GM21717 (cell line): ENCODE results near the gene NIT1.

Source experiments
- ATAC-seq: cut with Tn5 transposase; IDR thresholded peaks from one replicate; pipeline ENCODE4 v1.9.1; 2021; ENCODE audit warnings: mild to moderate bottlenecking, moderate library complexity; ENCODE audit not compliant: unreplicated experiment

The NIT1 gene, protein sequence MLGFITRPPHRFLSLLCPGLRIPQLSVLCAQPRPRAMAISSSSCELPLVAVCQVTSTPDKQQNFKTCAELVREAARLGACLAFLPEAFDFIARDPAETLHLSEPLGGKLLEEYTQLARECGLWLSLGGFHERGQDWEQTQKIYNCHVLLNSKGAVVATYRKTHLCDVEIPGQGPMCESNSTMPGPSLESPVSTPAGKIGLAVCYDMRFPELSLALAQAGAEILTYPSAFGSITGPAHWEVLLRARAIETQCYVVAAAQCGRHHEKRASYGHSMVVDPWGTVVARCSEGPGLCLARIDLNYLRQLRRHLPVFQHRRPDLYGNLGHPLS

DNA sequence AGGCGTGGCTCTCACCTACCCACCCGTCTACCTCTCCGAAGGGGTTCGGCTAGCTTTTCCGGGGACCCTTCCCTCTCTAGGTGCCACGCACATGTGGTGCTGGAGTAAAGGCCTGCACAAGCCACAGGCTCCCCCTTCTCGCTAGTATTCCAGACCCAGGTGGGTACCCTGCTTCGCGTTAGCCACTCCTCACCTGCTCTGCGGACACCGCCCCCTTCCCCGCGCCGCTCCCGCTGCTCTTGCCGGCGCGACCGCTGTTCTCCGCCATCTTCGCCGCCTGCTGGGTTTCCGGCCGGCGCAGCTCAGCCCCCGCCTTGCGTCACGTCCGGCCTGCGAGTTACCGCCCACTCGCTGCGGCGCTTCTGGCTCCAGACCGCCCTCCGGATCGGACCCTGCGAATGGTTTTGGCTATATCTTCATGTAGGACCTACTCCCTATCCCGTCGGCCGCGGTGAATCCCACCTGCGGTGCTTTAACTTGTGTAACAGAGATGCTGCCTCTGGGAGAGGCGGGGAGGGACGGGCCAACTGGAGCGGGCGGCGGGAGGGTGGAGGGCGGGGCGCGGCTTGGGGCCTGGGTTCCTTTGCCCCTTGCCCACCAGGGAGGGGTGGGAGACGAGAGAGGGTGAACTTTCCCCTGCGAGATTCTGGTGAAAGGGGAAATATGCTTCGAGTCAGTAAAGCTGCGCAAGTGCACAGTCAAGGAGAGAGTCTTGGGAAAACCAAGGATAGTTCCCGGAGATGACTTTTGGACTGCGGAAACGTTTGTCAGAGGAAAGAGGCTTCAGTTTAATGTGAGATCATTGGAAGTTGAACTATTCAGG lies at the start of gene NIT1, which contains the start of gene PFDN2:
NIT1 (plus strand) TSS at position 347 of the 823 bp plus-strand sequence; CDS start at position 419, 72 bp downstream.
PFDN2 (minus strand) TSS at position 279 of the 823 bp plus-strand sequence; CDS start at position 268, 11 bp downstream.
- ATAC-seq: peak; percentile 79

DNA sequence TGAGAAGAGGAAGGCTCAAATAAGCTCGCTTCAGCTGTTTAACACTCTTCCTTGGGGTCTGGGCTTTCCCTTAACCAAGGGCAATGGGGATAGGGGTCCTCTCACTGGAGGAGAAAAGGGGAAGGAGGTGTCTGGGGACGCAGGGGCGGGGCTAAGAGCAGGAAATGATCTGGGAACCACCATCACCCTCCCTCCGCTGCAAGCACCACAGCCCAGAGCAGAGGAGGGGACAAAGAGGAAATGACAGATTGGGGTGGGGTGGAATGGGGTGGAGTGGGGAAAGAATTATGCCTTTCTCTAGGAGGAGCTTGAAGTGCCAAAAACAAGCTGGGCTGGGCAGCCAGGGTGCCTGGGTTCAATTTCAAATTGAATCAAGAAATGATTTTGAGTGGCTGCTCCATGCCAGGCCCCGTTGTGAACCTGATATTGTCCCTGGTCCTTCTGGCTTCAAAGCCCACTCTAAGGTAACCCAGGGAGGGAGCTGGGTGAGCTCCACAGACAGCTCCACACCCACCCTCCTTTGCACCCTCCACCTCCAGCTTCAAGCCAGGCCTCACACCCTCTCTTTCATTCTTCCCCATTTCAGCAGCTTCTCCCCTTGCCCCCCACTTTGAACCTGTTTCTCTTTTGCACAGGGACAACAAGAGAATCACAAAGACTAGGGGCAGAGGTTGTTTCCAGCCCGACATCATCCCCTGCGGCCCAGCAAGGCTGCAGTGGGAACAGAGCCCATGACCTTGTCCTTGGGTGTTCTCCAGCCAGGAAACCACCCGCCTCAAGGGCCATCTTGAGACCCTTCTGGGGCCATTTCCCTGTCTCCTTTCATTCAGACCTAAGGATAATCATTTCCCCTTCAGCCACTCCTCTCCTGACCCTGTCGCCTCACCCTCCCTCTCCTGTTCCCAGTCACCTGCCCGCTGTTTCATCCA lies 49.3 kb upstream of the NIT1 start:
- peak; percentile 60 for ATAC-seq

DNA sequence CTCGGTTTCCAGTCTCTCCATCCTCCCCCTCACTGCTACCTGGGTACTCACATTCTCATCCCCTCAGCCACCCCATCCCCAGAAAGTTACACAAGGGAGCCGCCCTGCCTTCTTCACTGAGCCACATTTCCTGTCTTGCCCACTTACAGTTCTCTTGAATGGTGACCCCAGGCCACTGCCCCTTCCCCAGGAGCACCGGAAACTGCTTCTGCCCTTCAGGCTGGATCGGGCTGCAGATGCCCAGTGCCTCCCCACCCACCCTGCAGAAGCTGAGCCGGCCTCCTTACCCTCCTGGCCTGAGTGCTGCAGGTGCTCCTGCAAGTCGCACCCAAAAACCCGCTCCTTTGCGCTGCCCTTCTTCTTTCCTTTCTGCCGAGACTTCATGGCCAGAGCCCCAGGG lies 48.7 kb upstream of the NIT1 start:
- ATAC-seq: no peak

DNA sequence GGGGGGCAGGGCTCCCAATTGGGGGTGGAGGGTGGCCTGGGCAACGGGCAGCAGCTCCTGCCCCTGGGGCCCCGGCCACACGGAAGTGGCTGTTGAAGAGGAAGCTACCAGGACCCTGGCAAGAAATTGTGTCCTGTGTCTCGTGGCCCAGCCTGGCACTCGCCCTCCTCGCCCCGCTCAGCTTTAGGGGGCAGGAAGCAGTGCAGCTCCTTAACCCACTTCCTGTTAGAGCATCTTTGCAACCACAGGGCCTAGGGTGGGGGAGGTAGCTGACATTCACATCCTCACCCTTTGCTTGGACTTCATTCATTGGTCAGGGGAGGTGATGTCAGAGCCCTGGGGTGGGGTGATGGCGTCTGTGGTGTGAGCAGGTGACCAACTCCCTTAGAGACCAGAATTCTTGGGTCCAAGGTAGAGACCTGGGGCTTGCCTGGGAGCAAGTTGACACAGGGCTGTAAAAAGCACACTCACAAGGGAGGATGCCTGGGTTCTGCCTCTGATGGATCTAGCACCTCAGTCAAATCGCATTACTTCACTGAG lies 48.1 kb upstream of the NIT1 start, which contains the start of gene ARHGAP30:
ARHGAP30 (minus strand) TSS at position 161 of the 540 bp plus-strand sequence. CDS start 267 bp downstream, outside the sequence.
- peak; percentile 85 for ATAC-seq

DNA sequence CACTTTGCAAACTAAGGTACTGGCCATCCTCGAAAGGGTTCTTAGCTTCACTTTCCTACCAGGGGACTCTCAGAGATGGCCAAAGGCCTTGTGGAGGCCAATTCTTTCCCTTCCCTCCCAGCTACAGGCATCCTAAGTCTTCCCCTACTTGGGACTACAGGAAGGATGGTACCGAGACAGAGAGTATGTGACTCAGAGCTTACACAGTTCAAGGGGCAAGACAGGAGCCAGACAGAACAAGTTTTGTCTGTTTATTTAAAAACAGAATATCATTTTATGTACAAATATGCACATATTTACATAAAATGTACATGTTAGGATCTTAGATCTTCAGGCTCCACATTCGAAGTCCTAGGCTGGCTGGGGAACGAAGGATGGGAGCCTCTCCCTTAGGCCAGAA lies 47.1 kb upstream of the NIT1 start:
- ATAC-seq: no peak

DNA sequence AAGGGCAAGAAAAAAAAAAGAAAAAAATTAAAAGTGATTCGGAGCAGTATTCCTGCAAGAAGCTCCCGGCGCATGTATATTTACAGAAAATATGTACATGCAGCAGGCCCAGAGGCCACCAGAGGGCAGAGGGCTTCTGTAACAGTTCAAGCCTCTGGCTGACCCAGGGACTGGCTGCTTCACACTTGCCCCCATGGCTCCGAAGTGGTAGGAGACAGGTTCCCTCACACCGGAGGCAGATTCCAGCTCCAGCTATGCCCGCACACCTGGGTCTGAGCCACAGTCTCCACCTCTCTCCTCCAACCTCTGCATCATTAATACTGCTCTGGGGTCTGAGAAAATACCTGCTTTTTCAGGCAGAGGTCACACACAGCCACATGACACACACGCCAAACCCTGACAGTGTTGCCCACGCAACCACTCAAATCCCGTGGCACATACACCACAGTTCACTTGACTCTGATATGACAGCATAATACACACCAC lies 46.0 kb upstream of the NIT1 start:
- no peak for ATAC-seq

DNA sequence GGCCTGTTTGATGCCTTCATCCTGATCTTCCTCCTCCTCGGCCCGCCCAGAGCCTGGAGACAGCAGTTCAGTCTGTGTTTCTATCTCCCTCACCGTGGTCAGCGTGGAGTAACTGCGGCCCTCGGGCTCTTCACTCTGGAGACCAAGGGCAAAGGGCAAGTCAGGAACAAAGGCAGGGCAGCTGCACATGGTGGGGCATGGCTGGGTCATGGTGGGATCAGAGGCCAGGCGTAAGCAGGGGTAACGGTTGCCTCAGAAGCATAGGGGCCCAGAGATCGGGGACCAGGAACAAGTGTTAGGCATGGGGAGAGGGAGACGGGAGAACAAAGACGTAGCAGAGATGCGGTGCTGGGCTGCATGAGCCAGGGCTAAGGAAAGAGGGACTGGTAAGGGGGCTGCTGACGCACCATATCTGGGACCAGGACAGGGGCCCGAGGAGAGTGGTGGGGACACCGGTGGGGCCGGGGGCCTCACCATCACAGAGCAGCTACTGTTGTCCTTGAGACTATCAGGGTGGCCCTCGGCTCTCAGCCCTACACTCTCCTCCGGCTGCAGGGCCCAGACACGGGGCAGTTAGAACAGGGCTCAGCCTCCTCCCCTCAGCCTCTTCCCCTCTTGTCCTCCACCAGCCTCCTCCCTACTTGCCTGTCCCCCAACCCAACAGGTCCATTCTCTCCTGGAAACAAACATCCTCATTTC lies 45.0 kb upstream of the NIT1 start:
- no peak for ATAC-seq

DNA sequence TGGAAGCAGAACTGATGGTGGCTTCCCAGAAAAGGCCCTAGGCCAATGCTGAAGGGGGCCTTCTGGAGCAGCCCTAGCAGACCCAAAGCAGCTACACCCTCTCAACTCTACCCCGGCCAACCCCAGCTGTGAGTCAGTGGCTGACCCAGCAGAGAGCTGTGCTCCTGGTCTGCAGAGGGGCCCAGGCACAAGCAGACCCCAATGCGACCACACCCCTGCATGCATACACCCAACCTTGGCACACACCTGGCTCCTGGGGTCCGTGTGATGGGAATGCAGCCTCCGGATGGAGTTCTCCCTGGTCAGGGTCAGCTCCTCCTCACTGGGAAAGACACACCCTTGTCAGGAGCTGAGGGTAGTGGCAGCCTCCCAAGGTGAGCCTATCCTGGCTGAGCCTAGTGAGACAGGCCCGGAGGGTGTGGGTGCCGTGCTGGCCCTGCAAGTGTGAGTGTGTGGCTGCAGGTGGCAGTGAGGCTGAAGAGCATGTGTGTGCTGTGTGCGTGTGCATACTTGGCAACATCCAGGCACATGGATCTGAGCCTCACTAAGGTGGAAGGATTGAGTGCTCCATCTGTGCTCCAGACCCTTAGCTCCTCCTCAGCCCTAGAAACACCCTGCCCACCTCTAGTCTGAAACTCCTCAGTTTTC lies 44.3 kb upstream of the NIT1 start:
- no peak for ATAC-seq

DNA sequence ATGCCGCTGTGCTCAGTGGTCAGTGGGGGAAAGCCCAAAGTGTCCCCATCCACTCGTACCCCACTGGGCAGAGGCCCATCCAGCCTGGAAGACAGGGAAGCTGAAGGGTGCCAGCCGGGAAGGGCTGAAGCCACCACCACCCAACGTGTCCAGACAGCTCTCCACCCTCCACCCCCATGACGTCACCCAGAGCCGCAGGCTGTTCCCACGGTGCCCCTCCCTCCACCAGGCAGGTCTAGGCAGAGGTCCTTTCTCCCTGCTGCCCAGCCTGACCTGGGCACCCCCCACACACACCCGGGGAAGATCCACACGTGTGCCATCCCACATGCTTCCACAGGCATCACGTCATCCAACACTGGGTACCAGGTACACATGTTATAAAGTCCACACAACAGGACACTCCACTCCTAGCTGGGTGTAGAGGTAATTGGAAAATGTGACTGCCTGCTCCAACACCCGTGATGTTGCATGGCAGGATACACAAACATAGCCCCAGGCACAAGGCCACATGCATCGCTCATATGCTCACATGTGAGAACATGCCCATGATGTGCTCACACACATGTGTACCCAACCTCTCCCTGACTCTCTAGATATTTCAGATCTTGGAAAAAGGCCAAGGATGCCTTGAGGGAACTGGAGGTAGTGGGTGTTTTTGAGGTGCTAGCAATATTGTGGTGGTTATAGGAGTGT lies 43.1 kb upstream of the NIT1 start:
- ATAC-seq: no peak

DNA sequence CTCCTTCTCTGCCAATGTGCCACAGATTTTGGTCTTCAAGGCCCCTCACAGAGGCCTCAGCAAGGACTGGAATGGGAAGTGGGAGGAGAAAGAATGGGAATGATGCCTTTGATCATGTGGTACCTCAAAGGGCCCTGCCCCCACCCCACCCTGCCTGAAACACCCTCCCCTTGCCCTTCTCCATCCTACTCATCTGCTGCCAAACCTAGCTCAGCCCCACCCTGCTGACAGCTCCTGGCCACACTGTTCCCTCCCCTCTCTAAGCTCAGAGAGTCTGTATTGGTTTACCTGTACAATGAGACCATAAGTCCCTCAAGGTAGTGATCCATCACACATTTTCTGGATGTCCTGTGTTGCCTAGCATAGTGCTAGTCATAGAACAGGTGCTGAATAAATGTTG lies 41.5 kb upstream of the NIT1 start:
- ATAC-seq: no peak

DNA sequence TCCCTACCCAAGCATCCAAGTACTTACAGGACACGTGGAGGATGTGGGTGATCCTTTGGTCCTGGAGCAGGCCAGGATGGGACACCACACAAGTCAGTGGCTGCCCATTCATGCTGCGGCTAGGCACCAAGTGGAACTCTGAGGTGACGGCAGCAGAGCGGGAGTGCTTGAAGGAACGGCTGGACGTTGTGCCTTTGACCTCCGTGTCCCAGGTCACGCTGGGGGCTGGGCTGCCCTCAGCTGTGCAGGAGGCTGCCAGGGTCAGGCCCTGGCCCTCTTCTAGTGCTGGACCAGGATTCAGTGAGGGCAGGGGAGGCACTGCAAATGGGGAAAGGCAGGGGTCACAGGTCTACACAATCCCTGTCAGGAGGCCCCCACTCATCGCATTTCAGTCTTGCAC lies 40.5 kb upstream of the NIT1 start:
- ATAC-seq: no peak

DNA sequence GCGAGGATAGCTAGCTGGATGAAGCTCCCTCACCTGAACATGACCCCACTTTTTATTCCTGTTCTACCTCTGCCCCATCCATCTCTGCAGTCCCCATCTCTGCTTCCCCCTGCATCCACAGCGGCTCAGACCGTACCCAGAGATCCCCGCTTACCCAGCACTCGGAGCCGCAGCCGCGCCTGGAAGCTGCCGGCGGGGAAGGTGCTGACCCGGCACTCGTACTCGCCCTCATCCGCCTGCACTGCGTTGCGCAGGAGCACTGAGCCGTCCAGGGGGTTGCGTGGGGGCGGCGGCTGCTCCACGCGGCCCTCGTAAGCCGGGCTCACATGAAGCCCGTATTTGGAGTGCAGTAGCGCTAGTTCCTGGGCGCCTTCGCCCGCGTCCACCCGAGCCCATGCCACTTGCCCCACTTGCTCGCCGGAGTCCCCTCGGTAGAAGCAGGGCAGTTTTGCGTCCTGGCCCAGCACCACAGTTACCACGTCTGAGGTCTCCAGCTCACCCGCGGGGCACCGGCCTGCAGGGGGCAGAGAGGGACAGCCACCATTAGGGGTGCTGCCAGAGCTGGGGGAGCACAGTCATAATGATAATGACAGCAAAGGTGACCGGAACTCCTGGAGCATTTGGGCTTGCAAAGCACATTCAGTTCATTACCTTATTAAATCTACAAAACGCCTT lies 38.3 kb upstream of the NIT1 start:
- ATAC-seq: no peak

DNA sequence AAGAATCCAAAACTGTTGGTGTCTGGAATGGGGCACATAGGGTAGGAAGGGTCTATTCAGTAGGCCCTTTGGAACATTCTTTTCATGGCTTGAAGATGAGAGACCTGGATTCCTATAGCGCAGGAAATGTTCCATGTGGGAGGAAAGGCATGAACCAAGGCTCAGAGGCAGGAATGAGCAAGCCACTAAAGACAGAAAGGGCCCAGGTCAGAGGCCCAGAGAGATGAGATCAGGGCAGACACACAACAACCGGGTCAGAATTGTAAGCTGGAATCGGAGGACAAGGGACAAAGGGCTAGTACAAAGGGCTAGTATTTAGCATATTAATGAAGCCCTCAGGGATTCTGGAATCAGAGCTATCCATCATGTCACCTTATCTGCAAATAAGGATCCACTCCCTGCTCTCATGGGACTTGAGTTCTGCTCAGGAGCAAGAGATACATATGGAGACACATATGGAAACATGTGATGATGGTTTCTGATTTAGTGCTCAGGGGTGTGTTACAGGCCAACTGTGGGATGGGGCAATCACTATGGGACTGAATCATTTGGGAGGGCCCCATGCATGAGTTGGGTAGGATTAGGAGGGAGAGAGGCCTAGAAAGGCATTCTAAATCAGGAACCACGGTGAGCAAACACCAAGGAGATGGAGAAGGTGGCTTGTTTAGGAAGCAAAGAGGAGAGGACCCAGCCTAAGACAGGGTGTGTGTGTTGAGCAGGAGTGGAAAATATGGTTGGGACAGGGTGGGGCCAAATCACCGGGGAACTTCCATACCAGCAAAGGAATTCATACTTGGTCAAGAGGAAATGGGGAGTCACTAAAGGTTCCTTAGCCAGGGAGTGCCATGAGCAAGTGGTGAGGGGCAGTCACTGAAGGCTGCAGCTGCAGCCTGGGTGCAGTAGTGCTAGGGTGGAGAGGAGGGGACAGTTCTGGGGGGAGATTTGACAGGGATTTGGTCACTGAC lies 37.2 kb upstream of the NIT1 start:
- no peak for ATAC-seq

DNA sequence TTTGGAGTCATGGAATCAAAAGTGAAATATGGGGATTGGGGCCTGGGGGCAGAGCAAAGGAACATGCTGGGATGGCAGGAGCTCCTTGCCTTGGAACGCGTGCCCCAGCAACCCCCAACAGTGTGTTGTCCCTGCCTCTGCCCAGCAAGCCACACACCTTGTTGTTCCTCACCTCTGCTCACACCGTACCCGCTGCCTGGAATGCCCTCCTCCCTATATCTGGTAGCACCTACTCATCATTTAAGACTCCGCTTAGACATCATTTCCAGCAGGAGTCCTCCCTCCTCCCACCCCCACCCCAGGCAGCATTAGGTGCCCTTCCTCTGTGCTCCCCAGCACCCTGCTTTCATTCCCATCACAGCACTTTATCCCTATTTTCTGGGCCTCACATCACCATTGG lies 36.4 kb upstream of the NIT1 start:
- ATAC-seq: no peak

DNA sequence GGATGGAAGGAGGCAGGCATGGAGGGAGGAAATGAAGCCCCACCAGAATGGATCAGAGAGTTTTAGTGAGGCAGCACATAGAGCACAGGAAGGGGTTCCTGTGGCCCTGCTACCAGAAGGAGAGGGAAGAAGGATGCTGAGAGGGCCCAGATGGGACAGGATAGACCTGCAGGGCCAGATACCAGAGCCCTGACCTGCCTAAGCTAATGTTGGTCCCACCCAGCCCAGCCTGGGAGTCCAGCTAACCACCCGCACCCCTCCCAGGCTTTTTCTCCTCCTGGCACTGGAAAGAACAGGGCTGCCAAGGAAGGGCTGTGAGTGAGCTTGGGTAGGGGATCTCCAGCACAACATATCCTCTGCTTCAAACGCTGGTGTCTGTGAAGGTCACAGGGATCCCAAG lies 35.4 kb upstream of the NIT1 start:
- no peak for ATAC-seq

DNA sequence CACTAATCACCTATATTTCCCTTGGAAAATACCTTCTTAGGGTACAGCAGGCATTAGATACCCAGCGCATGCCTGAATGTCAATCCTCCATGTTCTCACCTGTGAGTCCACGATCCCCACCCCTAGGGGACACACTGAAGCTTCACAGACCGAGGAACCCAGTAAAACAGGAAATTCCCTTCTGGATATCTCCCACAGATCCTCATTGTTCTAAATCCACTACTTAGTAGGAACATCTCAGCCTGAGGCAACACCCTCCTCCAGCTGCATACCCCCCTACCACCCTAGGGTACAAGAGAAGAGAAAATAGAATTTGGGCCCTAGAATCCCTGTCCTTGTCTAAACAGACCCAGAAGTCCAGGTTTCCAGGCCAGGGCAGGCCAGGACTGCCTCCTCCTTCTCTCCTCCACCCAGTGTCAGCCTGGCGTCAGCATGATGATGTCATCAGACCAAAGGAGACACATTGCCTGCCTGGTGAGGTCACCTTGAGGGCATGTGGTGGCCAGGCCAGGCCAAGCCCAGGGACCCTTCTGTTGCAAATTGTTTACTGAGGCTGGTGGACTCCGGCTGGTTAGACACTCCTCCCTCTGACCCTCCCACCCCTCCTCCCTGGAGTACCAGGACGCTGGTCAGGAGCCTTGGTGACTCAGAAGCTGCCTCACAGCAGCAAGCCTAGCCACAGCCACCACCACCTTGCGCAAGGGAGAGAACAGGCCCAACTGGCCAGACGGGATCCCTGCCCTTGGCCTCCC lies 34.7 kb upstream of the NIT1 start:
- ATAC-seq: no peak
